GM06990 (cell line): ENCODE data around the gene HEPN1.

ENCODE experiments used
- DNase-seq: peaks from one replicate; pipeline ENCODE4 v3.0.0-alpha.2; 2011; ENCODE audit not compliant: insufficient read length; ENCODE audit errors: extremely low read depth
- H3K27me3 ChIP-seq: replicated peaks from 2 replicates; pipeline ENCODE4 v1.6.0; 2011; ENCODE audit warnings: low read length; ENCODE audit not compliant: control insufficient read depth, insufficient read depth
- H3K36me3 ChIP-seq: 2 replicates; pipeline ENCODE4 v1.5.1; 2011; ENCODE audit warnings: low read length; ENCODE audit not compliant: control insufficient read depth, insufficient read depth
- H3K4me3 ChIP-seq: replicated peaks from 2 replicates; pipeline ENCODE4 v1.5.1; 2011; ENCODE audit warnings: low read depth, mild to moderate bottlenecking, control low read depth, low read length
- TF ChIP-seq, protein P1 (sequence below): IDR thresholded peaks from 2 replicates; pipeline ENCODE4 v1.5.1; 2011; ENCODE audit warnings: low read length, control low read depth, mild to moderate bottlenecking, inconsistent platforms; ENCODE audit not compliant: insufficient read depth, poor library complexity, severe bottlenecking

HEPN1 gene

DNA sequence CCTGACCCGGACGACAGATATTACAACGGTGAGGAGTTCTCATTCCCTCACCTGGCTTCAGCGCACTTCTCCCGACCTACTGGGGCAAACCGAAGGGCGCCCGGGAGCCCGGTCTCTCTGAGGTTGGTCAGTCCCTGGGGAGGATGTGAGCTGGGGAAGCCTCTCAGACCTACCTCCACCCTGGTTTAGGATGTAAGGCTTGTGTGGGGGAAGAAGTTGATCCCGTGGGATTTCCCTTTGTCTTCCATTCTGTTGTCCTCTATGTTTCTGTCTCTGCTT lies 41.5 kb upstream of the HEPN1 start:
- H3K27me3 ChIP-seq: peaks cover 5% of the 10 kb centered on the region
- TF ChIP-seq, protein P1, sequence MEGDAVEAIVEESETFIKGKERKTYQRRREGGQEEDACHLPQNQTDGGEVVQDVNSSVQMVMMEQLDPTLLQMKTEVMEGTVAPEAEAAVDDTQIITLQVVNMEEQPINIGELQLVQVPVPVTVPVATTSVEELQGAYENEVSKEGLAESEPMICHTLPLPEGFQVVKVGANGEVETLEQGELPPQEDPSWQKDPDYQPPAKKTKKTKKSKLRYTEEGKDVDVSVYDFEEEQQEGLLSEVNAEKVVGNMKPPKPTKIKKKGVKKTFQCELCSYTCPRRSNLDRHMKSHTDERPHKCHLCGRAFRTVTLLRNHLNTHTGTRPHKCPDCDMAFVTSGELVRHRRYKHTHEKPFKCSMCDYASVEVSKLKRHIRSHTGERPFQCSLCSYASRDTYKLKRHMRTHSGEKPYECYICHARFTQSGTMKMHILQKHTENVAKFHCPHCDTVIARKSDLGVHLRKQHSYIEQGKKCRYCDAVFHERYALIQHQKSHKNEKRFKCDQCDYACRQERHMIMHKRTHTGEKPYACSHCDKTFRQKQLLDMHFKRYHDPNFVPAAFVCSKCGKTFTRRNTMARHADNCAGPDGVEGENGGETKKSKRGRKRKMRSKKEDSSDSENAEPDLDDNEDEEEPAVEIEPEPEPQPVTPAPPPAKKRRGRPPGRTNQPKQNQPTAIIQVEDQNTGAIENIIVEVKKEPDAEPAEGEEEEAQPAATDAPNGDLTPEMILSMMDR: no peak
- no peak for DNase-seq
- H3K4me3 ChIP-seq: no peak overlapping the region
- H3K36me3 ChIP-seq: no peaks in the 10 kb centered on the region

DNA sequence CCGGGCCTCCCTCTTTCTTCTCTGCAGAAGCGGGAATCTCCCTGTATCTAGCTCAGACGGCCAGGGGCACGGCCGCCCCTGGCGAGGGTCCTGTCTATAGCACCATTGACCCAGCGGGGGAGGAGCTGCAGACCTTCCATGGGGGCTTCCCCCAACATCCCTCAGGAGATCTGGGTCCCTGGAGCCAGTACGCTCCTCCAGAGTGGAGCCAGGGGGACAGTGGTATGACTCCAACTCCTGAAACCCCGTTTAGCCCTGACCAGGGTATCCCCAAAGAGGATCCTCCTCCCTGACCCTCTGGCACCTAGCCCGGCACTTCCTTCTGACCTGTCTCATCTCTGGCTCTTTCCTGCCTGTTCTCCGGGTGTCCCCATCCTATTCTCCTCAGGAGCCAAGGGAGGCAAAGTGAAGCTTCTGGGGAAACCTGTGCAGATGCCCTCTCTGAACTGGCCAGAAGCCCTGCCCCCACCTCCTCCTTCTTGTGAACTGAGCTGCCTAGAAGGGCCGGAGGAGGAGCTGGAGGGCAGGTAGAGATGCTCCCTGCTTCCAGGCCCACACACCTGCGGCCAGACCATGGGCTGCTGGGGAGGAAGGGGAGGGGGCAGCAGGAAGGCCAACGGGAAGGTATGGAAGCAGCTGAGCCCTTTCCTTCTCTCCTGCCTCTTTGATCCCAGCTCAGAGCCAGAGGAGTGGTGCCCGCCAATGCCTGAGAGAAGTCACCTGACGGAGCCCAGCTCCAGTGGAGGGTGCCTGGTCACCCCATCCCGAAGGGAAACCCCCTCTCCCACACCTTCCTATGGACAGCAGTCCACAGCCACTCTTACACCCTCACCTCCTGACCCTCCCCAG lies 40.9 kb upstream of the HEPN1 start:
- H3K36me3 ChIP-seq: no peaks in the 10 kb centered on the region
- no peak for DNase-seq
- TF ChIP-seq, protein P1: no peak

DNA sequence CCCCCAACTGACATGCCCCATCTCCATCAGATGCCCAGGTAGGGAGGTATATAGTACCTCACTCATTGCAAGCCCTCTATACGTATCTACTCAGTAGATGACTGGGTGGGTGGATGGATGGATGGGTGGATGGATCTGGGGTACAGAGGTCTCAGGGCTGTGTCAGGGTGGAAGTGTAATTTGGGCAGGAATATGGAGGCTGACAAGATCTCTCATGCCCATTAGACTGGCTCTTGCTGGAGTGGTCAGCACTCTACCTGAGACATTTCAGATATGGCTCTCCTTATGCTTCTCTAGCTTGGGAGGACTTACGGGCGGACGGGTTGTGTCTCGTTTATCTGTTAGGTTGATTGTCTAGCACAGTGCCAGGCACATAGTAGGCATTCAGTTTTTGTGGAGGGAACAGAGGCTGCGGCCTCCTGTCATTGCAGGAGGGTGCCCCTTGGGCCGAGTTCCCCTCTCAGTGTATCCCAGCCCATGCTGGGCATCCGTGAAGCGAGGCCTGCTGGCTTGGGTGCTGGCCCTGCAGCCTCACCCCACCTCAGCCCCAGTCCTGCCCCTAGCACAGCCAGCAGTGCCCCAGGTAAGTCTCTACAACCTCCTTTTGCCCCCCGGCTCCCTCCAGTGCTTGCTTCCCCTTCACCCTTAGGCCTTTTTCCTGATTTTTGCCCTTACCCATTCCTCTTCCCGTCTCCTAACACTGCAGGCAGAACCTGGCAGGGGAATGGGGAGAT lies 40.1 kb upstream of the HEPN1 start:
- H3K4me3 ChIP-seq: no peak overlapping the region
- no peak for DNase-seq

More for the DNA sequence above, 40.9 kb upstream of the HEPN1 start:
- Histone ChIP-seq H3K4me3 (no peak overlapping the region), H3K27me3 (peaks cover 5% of the 10 kb centered on the region)

DNA sequence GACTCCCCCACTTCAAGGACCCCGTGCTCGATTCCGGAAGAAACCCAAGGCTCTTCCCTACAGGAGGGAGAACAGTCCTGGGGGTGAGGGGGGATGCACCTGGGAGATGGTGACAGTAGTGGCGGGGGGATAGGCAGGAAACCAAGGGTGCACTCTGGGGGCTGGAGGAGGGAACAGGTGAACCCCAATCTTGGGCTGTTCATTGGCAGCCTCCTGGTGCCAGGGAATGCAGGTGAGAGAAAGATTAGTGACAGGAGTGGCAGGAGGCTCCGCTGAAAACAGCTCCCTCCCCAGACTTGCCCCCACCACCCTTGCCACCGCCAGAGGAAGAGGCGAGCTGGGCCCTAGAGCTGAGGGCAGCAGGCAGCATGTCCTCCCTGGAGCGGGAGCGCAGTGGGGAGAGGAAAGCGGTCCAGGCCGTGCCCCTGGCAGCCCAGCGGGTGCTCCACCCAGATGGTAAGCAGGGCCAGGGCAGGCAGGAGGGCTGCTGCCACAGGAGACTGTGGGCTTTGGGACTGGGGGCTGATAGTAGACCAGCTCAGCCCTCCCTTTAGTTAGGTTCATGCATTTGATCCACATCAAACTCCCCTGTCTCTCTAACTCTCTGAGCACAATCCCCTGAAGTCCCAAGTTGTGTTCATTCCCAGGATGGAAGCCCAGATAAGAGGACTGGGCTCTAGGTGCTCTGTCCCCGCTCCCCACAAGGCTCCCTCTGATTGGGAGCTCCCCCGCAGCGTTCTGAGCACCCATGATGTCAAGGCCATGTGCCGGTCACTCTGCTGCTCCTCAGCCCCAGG lies 39.4 kb upstream of the HEPN1 start:
- TF ChIP-seq, protein P1: no peak
- H3K27me3 ChIP-seq: peaks cover 5% of the 10 kb centered on the region
- no peak overlapping the region for H3K4me3 ChIP-seq
- no peaks in the 10 kb centered on the region for H3K36me3 ChIP-seq
- DNase-seq: no peak

More for the DNA sequence above, 40.1 kb upstream of the HEPN1 start:
- TF ChIP-seq, protein P1: no peak
- H3K27me3 ChIP-seq: peaks cover 5% of the 10 kb centered on the region
- no peaks in the 10 kb centered on the region for H3K36me3 ChIP-seq

DNA sequence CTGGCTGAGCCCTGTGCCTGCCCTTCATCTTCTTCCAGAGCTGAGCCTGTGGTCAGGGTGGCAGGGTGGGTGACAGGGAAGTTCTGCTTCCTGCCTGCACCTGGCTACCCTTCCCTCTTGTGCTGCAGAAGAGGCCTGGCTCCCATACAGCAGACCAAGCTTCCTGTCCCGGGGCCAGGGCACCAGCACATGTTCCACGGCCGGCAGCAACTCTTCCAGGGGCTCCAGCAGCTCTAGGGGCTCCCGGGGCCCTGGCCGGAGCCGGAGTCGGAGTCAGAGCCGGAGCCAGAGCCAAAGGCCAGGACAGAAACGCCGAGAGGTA lies 38.8 kb upstream of the HEPN1 start:
- Histone ChIP-seq H3K4me3 (no peak overlapping the region), H3K27me3 (peaks cover 3% of the 10 kb centered on the region), H3K36me3 (no peaks in the 10 kb centered on the region)
- no peak for DNase-seq
- TF ChIP-seq, protein P1: no peak
